Activated T-helper 1 cell treated with Interleukin-2 at 50 U/mL for 16 hours (primary cell): ENCODE results near the gene FIBIN.
"Not testable (repeated sequence)": the region's sequence is repeated elsewhere in the genome, so short reads cannot be mapped to it uniquely, and the experiment has no call there.

Experiments
- DNase-seq: peaks from one replicate; pipeline ENCODE4 v3.0.0-alpha.2; 2020; ENCODE audit warnings: low read depth

FIBIN gene

GRCh38 chr11:26977209-26977608, 16.7 kb upstream of the FIBIN start:
- not testable (repeated sequence) for DNase-seq

- no peak for DNase-seq
Measured at GRCh38 chr11:26983645-26984044, 10.3 kb upstream of the FIBIN start.

GRCh38 chr11:26985470-26985869, 8.4 kb upstream of the FIBIN start:
- no peak for DNase-seq

- no peak for DNase-seq
Measured at GRCh38 chr11:26985943-26986342, 8.0 kb upstream of the FIBIN start.

- DNase-seq = no peak
Measured at GRCh38 chr11:26987272-26987671, 6.6 kb upstream of the FIBIN start.

GRCh38 chr11:26987731-26988130, 6.2 kb upstream of the FIBIN start:
- no peak for DNase-seq

GRCh38 chr11:26992031-26992541, 1.8 kb upstream of the FIBIN start:
- no peak for DNase-seq

GRCh38 chr11:26994631-26995095, 751 bp downstream of the FIBIN start:
- no peak for DNase-seq

- no peak for DNase-seq
Measured at GRCh38 chr11:26995701-26996460, 2.0 kb downstream of the FIBIN start.

GRCh38 chr11:26997378-26997777, 3.5 kb downstream of the FIBIN start:
- DNase-seq = no peak

GRCh38 chr11:27001136-27001730, 7.3 kb downstream of the FIBIN start:
- not testable (repeated sequence) for DNase-seq

- no peak for DNase-seq
Measured at GRCh38 chr11:27002431-27002830, 8.5 kb downstream of the FIBIN start.

GRCh38 chr11:27002838-27003237, 8.9 kb downstream of the FIBIN start:
- DNase-seq = no peak

- no peak for DNase-seq
Measured at GRCh38 chr11:27004103-27004502, 10.2 kb downstream of the FIBIN start.

- no peak for DNase-seq
Measured at GRCh38 chr11:27008811-27009535, 15.1 kb downstream of the FIBIN start.

- no peak for DNase-seq
Measured at GRCh38 chr11:27011560-27012233, 17.8 kb downstream of the FIBIN start.

GRCh38 chr11:27012234-27012921, 18.5 kb downstream of the FIBIN start:
- DNase-seq = no peak

GRCh38 chr11:27013781-27014361, 20.0 kb downstream of the FIBIN start:
- no peak for DNase-seq

GRCh38 chr11:27018902-27019529, 25.1 kb downstream of the FIBIN start:
- DNase-seq = no peak

- no peak for DNase-seq
Measured at GRCh38 chr11:27020751-27021150, 26.8 kb downstream of the FIBIN start.
